HG02798 (cell line): Measurements from ENCODE around the gene KRTAP4-7.
"Not testable (repeated sequence)": the region's sequence is repeated elsewhere in the genome, so short reads cannot be mapped to it uniquely, and the experiment has no call there.

ENCODE experiments used
- ATAC-seq: cut with Tn5 transposase; IDR thresholded peaks from one replicate; pipeline ENCODE4 v1.9.1; 2021; ENCODE audit warnings: mild to moderate bottlenecking; ENCODE audit not compliant: unreplicated experiment, poor library complexity

Gene KRTAP4-7

GRCh38 chr17:41105347-41105746 is 21.4 kb downstream of the KRTAP4-7 start, which contains the start of gene KRTAP4-9:
Gene KRTAP4-9, plus strand, starts transcription at chr17:41105389. Its CDS starts 0 bp downstream, at chr17:41105389.
- ATAC-seq = not testable (repeated sequence)

GRCh38 chr17:41107941-41108450 is 24.0 kb downstream of the KRTAP4-7 start:
- no peak for ATAC-seq

- not testable (repeated sequence) for ATAC-seq
Observed at GRCh38 chr17:41108728-41109386, 24.9 kb downstream of the KRTAP4-7 start.

- no peak for ATAC-seq
Observed at GRCh38 chr17:41111151-41111885, 27.4 kb downstream of the KRTAP4-7 start.

- no peak for ATAC-seq
Observed at GRCh38 chr17:41116297-41116696, 32.3 kb downstream of the KRTAP4-7 start.

- not testable (repeated sequence) for ATAC-seq
Observed at GRCh38 chr17:41117846-41118386, 34.0 kb downstream of the KRTAP4-7 start, which contains the start of gene KRTAP4-11. Gene KRTAP4-11, minus strand, starts transcription at chr17:41118373. Its CDS starts 58 bp downstream, at chr17:41118315.

- ATAC-seq = no peak
Observed at GRCh38 chr17:41118721-41119120, 34.8 kb downstream of the KRTAP4-7 start.

- not testable (repeated sequence) for ATAC-seq
Observed at GRCh38 chr17:41119696-41120690, 36.0 kb downstream of the KRTAP4-7 start.

- no peak for ATAC-seq
Observed at GRCh38 chr17:41121742-41122141, 37.8 kb downstream of the KRTAP4-7 start.

- ATAC-seq = not testable (repeated sequence)
Observed at GRCh38 chr17:41123292-41123990, 39.5 kb downstream of the KRTAP4-7 start.

GRCh38 chr17:41123991-41124371 is 40.0 kb downstream of the KRTAP4-7 start, which contains the start of gene KRTAP4-12:
Gene KRTAP4-12, minus strand, starts transcription at chr17:41124182. Its CDS starts 60 bp downstream, at chr17:41124122.
- ATAC-seq = not testable (repeated sequence)

- ATAC-seq = no peak
Observed at GRCh38 chr17:41125064-41125463, 41.1 kb downstream of the KRTAP4-7 start.

GRCh38 chr17:41126412-41126811 is 42.5 kb downstream of the KRTAP4-7 start:
- ATAC-seq = no peak

- ATAC-seq = no peak
Observed at GRCh38 chr17:41127371-41127770, 43.4 kb downstream of the KRTAP4-7 start.

- no peak for ATAC-seq
Observed at GRCh38 chr17:41131979-41132378, 48.0 kb downstream of the KRTAP4-7 start.

- ATAC-seq = no peak
Observed at GRCh38 chr17:41133880-41134735, 50.2 kb downstream of the KRTAP4-7 start.
